Activated naive CD4-positive, alpha-beta T cell (primary cell): ENCODE results near the gene INTS3.
A peak's percentile ranks its signal among the peaks of the same experiment; 100 is the strongest.
"Not testable (repeated sequence)": the region's sequence is repeated elsewhere in the genome, so short reads cannot be mapped to it uniquely, and the experiment has no call there.

Source experiments
- DNase-seq, 4 experiments: peaks; one replicate each; lab custom pipeline; 2025; lab: John Stamatoyannopoulos, UW

INTS3 gene

DNA sequence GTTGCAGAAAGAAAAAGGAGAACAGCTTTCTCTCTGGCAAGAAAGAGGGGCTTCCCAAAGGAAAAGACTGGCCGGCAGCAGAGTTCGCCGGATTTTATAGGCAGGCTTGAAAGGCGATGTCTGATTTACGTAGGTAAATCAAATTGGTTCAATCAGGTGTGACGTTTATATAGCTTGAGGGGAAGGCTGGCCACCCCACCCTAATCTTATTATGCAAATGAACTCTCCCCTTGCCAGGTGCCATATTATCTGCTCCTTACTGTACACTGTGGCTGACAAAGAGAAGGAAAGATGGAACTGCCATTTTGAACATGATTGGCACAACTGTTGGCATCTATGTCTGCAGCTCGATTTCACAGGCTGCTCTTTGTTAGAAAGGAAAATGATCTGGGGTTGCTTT is 16.8 kb upstream of the INTS3 start:
- no peak for DNase-seq

- not testable (repeated sequence) for DNase-seq
These were observed 11.6 kb upstream of the INTS3 start for GRCh38 chr1:153716211-153716610.

- no peak for DNase-seq
These were observed 10.5 kb upstream of the INTS3 start for GRCh38 chr1:153717330-153717729.

DNA sequence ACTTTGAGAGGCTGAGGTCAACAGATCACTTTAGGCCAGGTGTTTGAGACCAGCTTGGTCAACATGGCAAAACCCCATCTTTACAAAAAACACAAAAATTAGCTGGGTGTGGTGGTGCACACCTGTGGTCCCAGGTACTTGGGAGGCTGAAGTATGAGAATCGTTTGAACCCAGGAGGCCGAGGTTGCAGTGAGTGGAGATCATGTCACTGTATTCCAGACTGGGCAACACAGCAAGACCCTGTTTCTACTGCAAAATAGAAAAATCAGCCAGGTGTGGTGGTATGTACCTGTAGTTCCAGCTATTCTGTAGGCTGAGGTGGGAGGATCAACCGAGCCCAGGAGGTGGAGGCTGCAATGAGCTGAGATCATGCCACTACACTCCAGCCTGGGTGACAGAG is 4.2 kb upstream of the INTS3 start:
- no peak for DNase-seq

- not testable (repeated sequence) for DNase-seq
These were observed 3.2 kb upstream of the INTS3 start for GRCh38 chr1:153724634-153725033.

DNA sequence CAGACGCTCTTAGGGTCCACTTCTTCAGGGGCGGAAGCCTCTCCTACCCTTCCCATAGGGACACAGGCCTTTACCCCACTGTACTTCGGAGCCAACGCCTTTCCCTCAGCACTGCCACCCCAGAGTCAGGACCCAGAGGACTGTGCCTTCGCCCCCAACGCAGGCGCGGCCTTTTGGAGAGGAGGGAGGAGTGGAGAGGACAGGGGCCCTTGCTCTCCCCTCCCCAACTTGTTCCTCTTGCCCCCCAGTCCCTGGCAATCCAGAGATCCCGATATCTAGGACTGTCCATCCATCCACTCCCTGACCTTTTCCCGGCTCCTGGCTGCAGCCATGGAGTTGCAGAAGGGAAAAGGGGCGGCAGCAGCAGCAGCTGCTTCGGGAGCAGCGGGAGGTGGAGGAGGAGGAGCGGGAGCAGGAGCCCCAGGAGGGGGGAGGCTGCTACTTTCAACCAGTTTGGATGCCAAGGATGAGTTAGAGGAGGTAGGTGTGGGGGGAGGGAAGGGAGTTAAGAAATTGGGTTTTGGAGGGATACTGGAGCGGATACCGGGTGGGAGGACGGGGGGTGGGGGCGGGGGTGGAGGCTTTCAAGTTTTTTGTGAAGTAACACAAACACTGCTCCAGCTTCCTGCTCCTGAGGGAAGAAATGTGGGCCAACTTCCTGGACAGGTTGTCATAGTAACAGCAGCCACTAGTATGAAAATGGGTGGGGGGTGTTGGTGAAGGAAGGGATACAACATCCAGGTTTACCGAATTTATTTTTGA is 636 bp downstream of the INTS3 start:
- DNase-seq: peak in 2 of 4 experiments; percentile 18 to 27

DNA sequence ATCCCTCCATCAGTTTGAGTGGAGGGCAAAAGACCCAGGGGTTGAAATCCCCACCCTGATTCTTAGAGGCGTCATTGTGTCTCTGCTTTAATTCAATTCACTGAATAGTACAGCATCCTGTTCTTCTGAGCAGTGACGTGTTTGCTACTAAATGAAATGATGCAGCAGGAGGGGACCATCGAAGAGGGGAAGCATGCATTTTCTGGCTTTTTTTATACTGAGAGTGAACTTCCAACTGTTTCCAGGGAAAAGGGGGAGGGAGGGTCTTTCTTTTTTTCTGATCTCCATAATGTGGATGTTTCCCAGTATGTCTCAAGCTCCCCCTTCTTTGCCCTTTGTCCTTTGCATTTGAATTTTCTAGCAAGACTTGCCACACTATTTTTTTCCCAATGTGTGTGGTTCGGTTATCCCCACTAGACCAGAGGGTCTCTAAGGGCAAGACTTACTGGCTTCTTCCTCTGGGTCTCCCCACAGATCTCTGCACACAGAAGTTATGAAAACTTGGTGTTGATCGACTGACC is 2.7 kb downstream of the INTS3 start:
- DNase-seq: no peak

GRCh38 chr1:153733970-153734369 is 6.1 kb downstream of the INTS3 start:
- no peak for DNase-seq

GRCh38 chr1:153734396-153735089 is 6.7 kb downstream of the INTS3 start:
- no peak for DNase-seq

DNA sequence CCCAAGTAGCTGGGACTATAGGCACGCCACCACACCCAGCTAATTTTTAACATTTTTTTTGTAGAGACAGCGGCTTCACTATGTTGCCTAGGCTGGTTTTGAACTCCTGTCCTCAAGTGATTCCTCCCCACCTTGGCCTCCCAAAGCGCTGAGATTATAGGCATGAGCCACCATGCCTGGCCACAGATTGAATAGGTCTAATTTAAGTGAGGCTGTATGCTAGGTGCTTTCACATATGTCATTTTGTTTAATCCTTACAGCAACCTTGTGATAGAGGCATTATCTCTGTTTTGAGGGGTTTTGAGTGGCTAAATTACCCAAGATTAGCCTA is 7.2 kb downstream of the INTS3 start:
- DNase-seq: no peak

DNA sequence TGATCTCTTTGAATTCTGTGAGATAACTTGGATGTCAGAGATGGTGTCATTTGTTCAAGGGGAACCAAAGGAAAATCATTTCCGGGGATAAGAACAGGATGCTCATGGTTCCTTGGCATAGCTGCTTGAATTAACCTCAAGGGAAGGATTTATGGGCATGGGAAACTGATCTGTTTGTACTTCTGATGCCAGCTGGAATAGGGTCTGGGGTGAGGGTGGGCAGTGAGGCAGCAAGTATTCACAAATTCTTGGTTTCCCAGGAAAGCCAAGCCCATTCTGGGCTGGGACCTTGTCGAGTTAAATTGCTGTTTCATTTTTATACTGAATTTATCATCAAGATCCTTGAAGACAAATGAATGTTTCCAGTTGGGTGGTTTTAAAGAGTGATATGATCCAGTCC is 14.1 kb downstream of the INTS3 start:
- no peak for DNase-seq

DNA sequence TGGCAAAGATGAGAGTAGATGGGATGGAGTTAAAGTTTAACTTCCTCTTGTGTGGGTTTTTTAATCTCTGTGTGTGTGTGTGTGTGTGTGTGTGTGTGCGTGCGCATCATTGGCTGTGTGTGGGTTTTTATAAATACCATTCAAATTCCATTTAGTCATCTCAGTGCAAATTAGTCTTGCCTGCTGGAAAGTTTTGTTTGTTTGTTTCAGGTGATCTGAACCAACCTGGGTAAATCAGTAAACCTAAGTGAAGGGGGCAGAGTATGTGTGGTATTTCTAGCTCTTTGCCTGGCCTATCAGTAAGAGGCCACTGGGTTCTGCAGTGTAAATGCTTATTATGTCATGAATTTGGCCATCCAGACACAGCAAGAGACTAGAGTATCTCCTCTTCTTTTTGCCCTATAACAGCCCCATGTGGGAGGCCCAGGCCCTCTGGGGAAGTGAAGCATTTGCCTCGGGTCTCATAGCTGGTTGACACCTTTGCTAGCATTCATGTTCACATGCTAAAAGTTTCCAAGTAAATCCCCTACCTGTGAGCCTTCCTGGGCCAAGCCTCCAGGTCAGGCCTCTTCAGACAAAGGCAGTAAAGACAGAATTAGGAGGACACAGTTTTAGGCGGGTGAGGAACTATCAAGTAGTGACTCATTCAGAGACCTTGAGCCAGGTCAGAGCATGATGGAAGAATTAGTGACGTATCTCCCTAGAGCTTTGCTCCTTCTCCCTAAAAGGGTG is 14.7 kb downstream of the INTS3 start:
- no peak for DNase-seq

DNA sequence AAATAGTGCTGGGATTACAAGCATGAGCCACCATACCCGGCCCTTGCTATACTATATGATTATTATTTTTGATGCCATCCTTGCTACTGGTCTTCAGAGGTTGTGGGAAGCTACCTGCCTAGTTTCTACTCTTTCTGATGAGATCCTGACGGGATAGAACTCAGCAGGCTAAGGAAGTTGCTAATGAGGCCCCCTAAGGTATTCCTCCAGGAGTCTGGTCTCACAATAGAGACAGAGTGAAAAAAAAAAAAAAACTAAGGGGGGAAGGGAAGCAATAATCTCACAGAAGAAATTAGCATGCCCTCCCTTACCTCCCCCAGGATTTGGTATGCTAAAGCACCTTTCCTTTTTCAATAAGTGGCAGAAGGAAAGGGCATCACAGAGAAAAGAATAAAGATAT is 17.6 kb downstream of the INTS3 start:
- no peak for DNase-seq

DNA sequence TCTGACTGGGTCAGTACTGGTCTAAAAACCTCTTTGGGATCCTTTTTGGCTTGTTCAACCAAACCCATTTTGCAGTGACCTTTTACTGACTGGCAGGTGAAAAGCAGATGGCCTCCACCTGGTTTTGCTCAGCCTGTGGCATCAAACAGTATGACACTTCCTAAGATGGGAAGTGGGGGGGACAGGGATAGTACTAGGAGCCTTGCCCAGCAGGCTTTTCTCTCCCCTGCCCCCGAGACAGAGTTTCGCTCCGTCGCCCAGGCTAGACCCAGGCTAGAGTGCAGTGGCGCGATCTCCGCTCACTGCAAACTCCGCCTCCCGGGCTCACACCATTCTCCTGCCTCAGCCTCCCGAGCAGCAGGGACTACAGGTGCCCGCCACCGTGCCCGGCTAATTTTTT is 18.3 kb downstream of the INTS3 start:
- DNase-seq: no peak

DNA sequence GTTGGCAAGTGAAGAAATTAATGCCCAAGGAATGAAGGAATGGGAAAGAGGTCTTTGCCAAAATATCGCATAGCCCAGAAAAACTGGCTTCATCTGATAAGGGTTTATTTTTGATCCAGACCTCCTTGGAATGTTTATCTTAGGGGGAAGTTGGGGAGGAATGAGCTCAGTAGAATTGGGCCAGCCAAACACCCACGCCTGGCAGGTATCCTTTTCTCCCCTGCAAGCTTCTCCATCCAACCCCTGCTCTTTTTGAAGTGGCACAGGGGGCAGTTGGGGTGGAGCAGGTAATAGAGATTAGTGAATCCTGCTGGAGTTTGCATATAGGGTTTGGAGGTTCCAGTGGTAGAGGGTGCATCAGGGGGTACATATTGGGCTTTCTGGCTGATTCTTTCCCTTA is 21.1 kb downstream of the INTS3 start:
- DNase-seq: no peak

DNA sequence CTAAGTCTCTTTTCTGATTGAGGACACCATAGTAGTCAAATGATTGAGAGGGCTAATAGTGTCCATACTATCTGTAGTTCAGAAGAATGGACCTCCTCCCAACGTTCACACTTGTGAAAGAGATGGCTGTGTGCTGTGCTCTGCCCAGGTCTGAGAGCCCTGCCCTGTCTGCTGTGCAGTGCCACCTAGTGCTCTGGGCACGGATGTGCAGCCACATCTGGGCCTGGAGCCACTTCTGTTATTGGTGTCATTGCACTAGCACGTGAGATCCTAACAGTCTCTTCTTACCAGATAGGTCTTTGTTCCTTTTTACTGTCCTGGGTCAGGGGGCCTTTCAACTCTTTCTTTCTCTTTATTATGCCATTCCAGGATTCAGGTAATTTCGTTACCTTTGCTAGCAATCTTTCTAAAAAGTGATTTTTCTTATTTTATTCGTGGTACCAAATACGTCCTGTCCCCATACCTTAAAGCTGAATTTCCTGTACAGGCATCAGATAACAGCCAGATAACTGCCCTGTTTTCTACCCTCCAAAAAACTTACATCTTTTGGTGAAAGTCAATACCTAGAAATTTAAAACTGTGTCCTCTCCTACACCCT is 21.7 kb downstream of the INTS3 start:
- peak; percentile 28 to 70 (median 44) for DNase-seq

DNA sequence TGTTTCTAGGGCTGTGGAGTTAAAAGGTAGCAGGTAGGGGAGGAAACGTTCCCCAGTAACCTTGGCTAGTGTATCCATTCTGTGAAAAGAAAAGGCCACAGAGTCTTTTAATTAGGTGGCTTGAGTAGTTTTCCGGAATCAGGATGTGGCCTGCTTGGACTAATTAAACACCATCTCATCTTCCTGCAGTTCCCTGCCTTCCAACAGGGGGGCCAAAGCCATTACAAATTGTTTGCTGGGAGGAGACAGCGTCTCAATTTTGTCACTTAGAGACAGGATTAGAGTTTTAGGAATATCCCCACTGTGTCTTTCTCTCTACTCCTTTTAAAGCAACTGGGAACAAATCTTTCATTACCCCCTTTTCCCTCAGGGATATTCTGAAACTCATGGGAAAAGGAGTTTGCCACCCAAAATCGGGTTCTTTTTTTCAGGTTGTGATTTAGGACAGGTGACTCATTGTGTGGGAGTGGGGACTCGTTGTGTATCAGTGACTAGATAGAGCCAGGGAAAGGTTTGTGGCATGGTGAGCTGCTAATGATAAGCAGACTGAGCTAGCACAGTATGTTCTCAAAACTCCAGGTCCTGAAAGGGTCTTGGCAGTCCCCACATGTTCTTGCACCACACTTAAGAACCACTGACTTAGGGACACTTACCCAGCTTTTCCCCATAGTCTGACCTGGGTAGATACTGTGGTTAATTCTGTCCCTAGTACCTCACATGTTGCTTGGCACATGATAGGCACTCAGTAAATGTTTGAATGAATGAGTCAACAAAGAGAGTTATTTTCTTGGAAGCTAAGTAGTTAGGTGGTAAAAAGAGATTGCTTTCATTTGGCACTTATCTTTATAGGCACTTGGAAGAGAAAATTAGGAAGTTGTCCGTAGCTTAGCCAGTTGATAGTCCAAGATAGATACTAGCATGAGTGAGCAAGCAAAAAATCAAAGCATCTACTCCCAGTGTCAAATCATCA is 22.5 kb downstream of the INTS3 start:
- no peak for DNase-seq

- no peak for DNase-seq
These were observed 24.2 kb downstream of the INTS3 start for GRCh38 chr1:153752072-153752471.

DNA sequence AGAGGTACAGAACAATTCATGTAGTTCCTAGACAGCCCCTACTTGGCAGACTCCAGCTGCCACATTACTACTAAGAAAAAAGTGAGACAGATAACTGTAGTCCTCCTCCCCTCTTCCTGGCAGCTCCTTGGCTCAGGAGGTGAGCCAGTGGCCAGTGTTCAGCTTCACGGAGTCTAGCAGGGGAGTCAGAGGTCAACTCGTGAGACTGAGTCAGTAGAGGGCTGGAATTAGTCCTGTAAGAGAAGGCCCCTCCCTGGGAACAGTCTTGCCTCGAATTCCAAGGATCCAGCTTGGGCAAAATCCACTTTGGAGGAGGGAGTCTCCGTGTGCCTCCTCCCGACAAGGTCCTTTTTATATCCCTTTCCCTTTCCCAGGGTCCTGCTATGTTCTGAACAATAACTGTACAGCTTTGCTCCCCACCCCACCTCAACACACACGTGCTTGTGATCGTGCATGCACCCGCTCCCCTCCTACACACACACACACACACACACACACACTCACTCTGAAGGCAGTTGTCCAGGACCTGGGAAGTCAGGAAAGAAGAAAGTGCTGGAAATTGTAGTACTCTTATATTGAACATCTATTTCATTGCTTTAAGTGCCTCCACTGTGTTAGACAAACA is 24.8 kb downstream of the INTS3 start:
- no peak for DNase-seq

GRCh38 chr1:153754266-153754665 is 26.4 kb downstream of the INTS3 start:
- no peak for DNase-seq

DNA sequence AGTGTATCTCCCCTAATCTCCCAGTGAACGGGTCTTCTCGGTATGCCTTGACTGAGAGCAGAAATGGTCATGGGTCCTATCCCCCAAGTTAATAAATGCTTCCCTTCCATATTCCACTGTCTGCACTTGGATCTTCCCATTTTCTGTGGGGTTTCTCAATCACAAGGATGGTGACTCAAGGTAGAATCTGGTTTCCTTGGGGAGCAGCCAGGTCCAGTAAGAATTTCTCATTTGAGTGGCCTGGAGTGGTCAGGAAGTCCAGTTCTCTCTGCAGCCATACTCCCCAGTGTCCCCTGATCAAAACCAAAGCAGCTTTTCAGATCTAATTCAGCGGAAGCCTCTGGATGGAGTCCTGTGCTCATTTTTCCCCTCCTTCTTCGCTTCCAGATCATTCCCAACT is 32.6 kb downstream of the INTS3 start:
- DNase-seq: no peak
